Lung (tissue), 12 donors: ENCODE measurements around the gene NOX5. TPM values are rescaled to one million over a fixed set of nuclear protein-coding genes. Genes with fewer than 3 reads are reported as not detected.
A peak's percentile ranks its signal among the peaks of the same experiment; 100 is the strongest.

ENCODE experiments used
- ATAC-seq: fragments of 200-7000 bp; cut with Tn5 transposase; one replicate; pipeline ENCODE4 v1.9.1; 2020; ENCODE audit warnings: moderate number of reproducible peaks; ENCODE audit not compliant: insufficient read depth, low FRiP score
- DNase-seq, 3 donors: peaks; one replicate each; pipeline ENCODE4 v3.0.0-alpha.2; 2013 to 2017
- H3K27ac ChIP-seq, 2 donors: one replicate each; pipeline ENCODE4 v1.5.1; 2013; ENCODE audit warnings: mild to moderate bottlenecking in 2 of 2, moderate library complexity in 2 of 2, control low read depth in 1 of 2, inconsistent platforms in 1 of 2, low read depth in 1 of 2, low read length in 1 of 2
- H3K27me3 ChIP-seq, 3 donors: one replicate each; pipeline ENCODE4 v1.5.1; 2013; ENCODE audit warnings: low read length in 2 of 3; ENCODE audit not compliant: control insufficient read depth in 3 of 3, insufficient read depth in 3 of 3
- H3K36me3 ChIP-seq, 4 donors: one replicate each; pipeline ENCODE4 v1.5.1; 2013; ENCODE audit warnings: low read length in 4 of 4, mild to moderate bottlenecking in 1 of 4, moderate library complexity in 1 of 4; ENCODE audit not compliant: control insufficient read depth in 4 of 4, insufficient read depth in 4 of 4
- H3K4me1 ChIP-seq, 5 donors: one replicate each; pipeline ENCODE4 v1.5.1; 2013; ENCODE audit warnings: low read length in 5 of 5, mild to moderate bottlenecking in 2 of 5, moderate library complexity in 1 of 5; ENCODE audit not compliant: control insufficient read depth in 5 of 5, insufficient read depth in 5 of 5
- H3K4me3 ChIP-seq: one replicate; pipeline ENCODE4 v1.5.1; 2013; ENCODE audit warnings: mild to moderate bottlenecking, control low read depth, moderate library complexity
- H3K9ac ChIP-seq, 2 donors: one replicate each; pipeline ENCODE4 v1.5.1; 2013; ENCODE audit warnings: low read length in 2 of 2, control low read depth in 1 of 2; ENCODE audit not compliant: insufficient read depth in 1 of 2
- H3K9me3 ChIP-seq, 4 donors: one replicate each; pipeline ENCODE4 v1.5.1; 2013; ENCODE audit warnings: low read length in 3 of 4, mild to moderate bottlenecking in 1 of 4, moderate library complexity in 1 of 4; ENCODE audit not compliant: control insufficient read depth in 4 of 4, insufficient read depth in 3 of 4
- CTCF ChIP-seq: IDR thresholded peaks from 2 replicates; pipeline ENCODE4 v1.5.1; 2012; ENCODE audit warnings: mild to moderate bottlenecking; ENCODE audit errors: control extremely low read depth, extremely low read depth
- WGBS, 2 donors: extraction: QIAGEN DNeasy Blood & Tissue Kit; methylation state at CpG; one replicate each; pipeline ENCODE4 v1.1.7; 2013; 5-methylcytosine and 5-hydroxymethylcytosine counted together
- polyA plus RNA-seq, 2 donors: library from polyadenylated mRNA; stranded (reverse); fragments of 200-250 nt; gene quantifications; one replicate each; pipeline ENCODE4 v1.2.1, GENCODE V29; 2013
- total RNA-seq, 2 donors: library from RNA; depleted of rRNA in 1 of 2; stranded (reverse); fragments of >200 nt in 1 of 2; gene quantifications; one replicate each; pipeline ENCODE4 v1.2.1, GENCODE V29; 2014 to 2021
- donor health status: control.
- donor health status: control.
- donor health status: Bipolar disorder and iron deficiency.
- donor health status: healthy.
- donor health status: DM: yes; HTN: yes; CAD: no.

Gene NOX5
- total and polyA plus RNA-seq, 4 donors = 0.03 to 0.77 (median 0.09) TPM

GRCh38 chr15:69059557-69059943, 45.1 kb downstream of the NOX5 start:
- peaks cover 0 to 13% (median 0%) of the 10 kb centered on the region in 5 donors for H3K4me1 ChIP-seq
- H3K27me3 ChIP-seq = no peaks in the 10 kb centered on the region
- H3K4me3 ChIP-seq = no peak overlapping the region
- no peaks in the 10 kb centered on the region for H3K36me3 ChIP-seq
- no peaks in the 10 kb centered on the region for H3K9me3 ChIP-seq
- DNase-seq (peak in 1 of 3 donors; percentile 42), ATAC-seq (no peak)
- peak overlapping the region in 1 of 2 donors; percentile 19 for H3K9ac ChIP-seq
- H3K27ac ChIP-seq = peak overlapping the region in 1 of 2 donors; percentile 1
- WGBS, 2 donors = 83 to 85% methylated on average over 9 of the region's 9 CpGs
- TF ChIP-seq CTCF = no peak

- 85 to 86% methylated on average over 6 of the region's 6 CpGs for WGBS, 2 donors
- TF ChIP-seq CTCF = no peak
- no peaks in the 10 kb centered on the region for H3K27me3 ChIP-seq
These were observed 45.6 kb downstream of the NOX5 start for GRCh38 chr15:69060041-69060481.

GRCh38 chr15:69060744-69061143, 46.2 kb downstream of the NOX5 start:
- ATAC-seq = no peak
- WGBS, 2 donors = 72 to 77% methylated on average over 4 of the region's 4 CpGs
- Histone ChIP-seq H3K9me3 (no peaks in the 10 kb centered on the region), H3K4me3 (no peak overlapping the region), H3K36me3 (no peaks in the 10 kb centered on the region), H3K27me3 (no peaks in the 10 kb centered on the region), H3K27ac (no peak overlapping the region), H3K9ac (no peak overlapping the region), H3K4me1 (peaks cover 0 to 13% (median 0%) of the 10 kb centered on the region in 5 donors)
- no peak for TF ChIP-seq CTCF
- no peak for DNase-seq

More at GRCh38 chr15:69060041-69060481, 45.6 kb downstream of the NOX5 start:
- peaks cover 0 to 13% (median 0%) of the 10 kb centered on the region in 5 donors for H3K4me1 ChIP-seq
- H3K9ac ChIP-seq = no peak overlapping the region
- H3K27ac ChIP-seq = no peak overlapping the region
- no peaks in the 10 kb centered on the region for H3K9me3 ChIP-seq
- DNase-seq = no peak
- ATAC-seq = no peak
- no peaks in the 10 kb centered on the region for H3K36me3 ChIP-seq
- H3K4me3 ChIP-seq = no peak overlapping the region

GRCh38 chr15:69061414-69061842, 46.9 kb downstream of the NOX5 start:
- H3K9ac ChIP-seq = no peak overlapping the region
- DNase-seq (peak in 1 of 3 donors; percentile 3), ATAC-seq (no peak)
- H3K36me3 ChIP-seq = no peaks in the 10 kb centered on the region
- no peak for TF ChIP-seq CTCF
- H3K27me3 ChIP-seq = no peaks in the 10 kb centered on the region
- H3K4me3 ChIP-seq = no peak overlapping the region
- H3K27ac ChIP-seq = no peak overlapping the region
- no peaks in the 10 kb centered on the region for H3K9me3 ChIP-seq
- peaks cover 0 to 13% (median 0%) of the 10 kb centered on the region in 5 donors for H3K4me1 ChIP-seq
